Cardiac fibroblast (primary cell): ENCODE data around the gene PARP1.

Experiments used
- DNase-seq, 2 donors: peaks; one replicate each; pipeline versions ENCODE4 v3.0.0 to v3.0.0-alpha.2; 2010; ENCODE audit warnings: low read depth in 2 of 2
- H3K4me3 ChIP-seq, 2 donors: replicated peaks in 1 of 2; 1 replicate in 1 of 2; 2 replicates in 1 of 2; pipeline ENCODE4 v1.5.1; 2011; ENCODE audit warnings: low read depth in 2 of 2, low read length in 2 of 2, mild to moderate bottlenecking in 2 of 2, moderate library complexity in 1 of 2
- CTCF ChIP-seq: IDR thresholded peaks from one replicate; pipeline ENCODE4 v1.5.1; 2011; ENCODE audit warnings: low read depth, mild to moderate bottlenecking, low read length, inconsistent platforms

Gene PARP1

GRCh38 chr1:226449823-226450222 is 41.9 kb upstream of the PARP1 start:
- no peak overlapping the region for H3K4me3 ChIP-seq
- no peak for TF ChIP-seq CTCF
- DNase-seq = no peak

GRCh38 chr1:226447932-226448665 is 40.2 kb upstream of the PARP1 start:
- TF ChIP-seq CTCF = no peak
- H3K4me3 ChIP-seq = no peak overlapping the region
- DNase-seq = peak in 1 of 2 donors; percentile 40

GRCh38 chr1:226446094-226446493 is 38.2 kb upstream of the PARP1 start:
- H3K4me3 ChIP-seq = no peak overlapping the region
- no peak for DNase-seq
- no peak for TF ChIP-seq CTCF

- no peak for TF ChIP-seq CTCF
- no peak overlapping the region for H3K4me3 ChIP-seq
- no peak for DNase-seq
Measured at GRCh38 chr1:226444901-226445300, 37.0 kb upstream of the PARP1 start.

- H3K4me3 ChIP-seq = no peak overlapping the region
- peak; percentile 21 to 65 for DNase-seq
- TF ChIP-seq CTCF = no peak
Measured at GRCh38 chr1:226443439-226443838, 35.5 kb upstream of the PARP1 start.

GRCh38 chr1:226443033-226443432 is 35.1 kb upstream of the PARP1 start:
- DNase-seq = no peak
- no peak for TF ChIP-seq CTCF
- no peak overlapping the region for H3K4me3 ChIP-seq

GRCh38 chr1:226441629-226442028 is 33.7 kb upstream of the PARP1 start:
- TF ChIP-seq CTCF = no peak
- DNase-seq = no peak
- H3K4me3 ChIP-seq = no peak overlapping the region
